NB4 (cell line): ENCODE measurements around the gene CDH9.

Source experiments
- DNase-seq: peaks from one replicate; pipeline ENCODE4 v3.0.0; 2010; ENCODE audit warnings: low read depth
- H3K4me3 ChIP-seq: one replicate; pipeline ENCODE4 v1.5.1; 2011; ENCODE audit warnings: mild to moderate bottlenecking, low read depth, low read length, moderate library complexity
- CTCF ChIP-seq: IDR thresholded peaks from one replicate; pipeline ENCODE4 v1.5.1; 2012; ENCODE audit warnings: low read depth, low read length
- MAX ChIP-seq: IDR thresholded peaks from 2 replicates; pipeline ENCODE4 v1.6.1; 2011; ENCODE audit warnings: low read depth, low read length
- MYC ChIP-seq: IDR thresholded peaks from 2 replicates; pipeline ENCODE4 v1.6.1; 2011; ENCODE audit warnings: low read depth, low read length
- POLR2A ChIP-seq: IDR thresholded peaks from 2 replicates; pipeline ENCODE4 v1.6.1; 2011; ENCODE audit warnings: mild to moderate bottlenecking; ENCODE audit not compliant: insufficient read length; ENCODE audit errors: extremely low read depth

The CDH9 gene

GRCh38 chr5:27008604-27009539, 29.5 kb downstream of the CDH9 start:
- no peak overlapping the region for H3K4me3 ChIP-seq
- TF ChIP-seq CTCF (no peak), MYC (no peak)
- DNase-seq, result no peak

GRCh38 chr5:27007121-27007520, 31.3 kb downstream of the CDH9 start:
- no peak overlapping the region for H3K4me3 ChIP-seq
- TF ChIP-seq MYC (no peak), MAX (no peak)
- DNase-seq, result no peak

GRCh38 chr5:26986985-26987384, 51.4 kb downstream of the CDH9 start:
- no peak for DNase-seq
- no peak overlapping the region for H3K4me3 ChIP-seq
- TF ChIP-seq MYC (no peak), MAX (no peak), POLR2A (no peak), CTCF (no peak)

- DNase-seq, result no peak
- no peak overlapping the region for H3K4me3 ChIP-seq
- TF ChIP-seq CTCF (no peak), MYC (no peak), POLR2A (no peak), MAX (no peak)
These were observed 56.6 kb downstream of the CDH9 start for GRCh38 chr5:26981750-26982149.

- TF ChIP-seq MYC, result no peak
- TF ChIP-seq POLR2A, result no peak
- TF ChIP-seq MAX, result no peak
- TF ChIP-seq CTCF, result no peak
- no peak for DNase-seq
- no peak overlapping the region for H3K4me3 ChIP-seq
These were observed 79.1 kb downstream of the CDH9 start for GRCh38 chr5:26959290-26959689.

- DNase-seq, result no peak
- TF ChIP-seq MYC, result no peak
- no peak for TF ChIP-seq CTCF
- TF ChIP-seq MAX, result no peak
- no peak for TF ChIP-seq POLR2A
- no peak overlapping the region for H3K4me3 ChIP-seq
These were observed 83.2 kb downstream of the CDH9 start for GRCh38 chr5:26955161-26955560.
